OCI-LY7 (cell line): Measurements from ENCODE around the gene ASB15. TPM values are rescaled to one million over a fixed set of nuclear protein-coding genes. Genes with fewer than 3 reads are reported as not detected.

Source experiments
- BruUV-seq: library from RNA; stranded (reverse); fragments of 400-500 nt; replicated peaks from 2 replicates; lab custom pipeline; 2021; lab: Mats Ljungman, UMichigan
- CTCF ChIA-PET: fragments of 300-600 bp; sonication (Branson Sonifier 250); formaldehyde crosslinking; loops from one replicate; lab custom pipeline; 2022; ENCODE audit warnings: antibody characterized with exemption; ENCODE audit not compliant: unreplicated experiment; lab: Charles Lee
- POLR2A ChIA-PET: fragments of 300-600 bp; sonication (Branson Sonifier 250); formaldehyde crosslinking; loops from one replicate; lab custom pipeline; 2022; ENCODE audit warnings: antibody characterized with exemption; lab: Charles Lee
- DNase-seq: peaks from one replicate; pipeline ENCODE4 v3.0.0-alpha.2; 2015; ENCODE audit warnings: low spot score
- H2AFZ ChIP-seq: fragments of 200-600 bp; sonication (generic), shearing (Covaris generic); 2 replicates; pipeline ENCODE4 v1.6.1; 2014; ENCODE audit warnings: mild to moderate bottlenecking, antibody characterized with exemption, low read length, moderate library complexity
- H3K27ac ChIP-seq: fragments of 200-600 bp; sonication (generic); 2 replicates; pipeline ENCODE4 v1.5.1; 2014; ENCODE audit warnings: mixed run types, low read depth, mild to moderate bottlenecking, moderate library complexity, low read length, inconsistent platforms; ENCODE audit not compliant: poor library complexity, severe bottlenecking
- H3K36me3 ChIP-seq: fragments of 200-600 bp; sonication (generic); 2 replicates; pipeline ENCODE4 v1.6.1; 2014; ENCODE audit warnings: mild to moderate bottlenecking, antibody characterized with exemption, low read length, moderate library complexity, mixed read lengths; ENCODE audit not compliant: insufficient read depth
- H3K4me1 ChIP-seq: fragments of 200-600 bp; sonication (generic); 2 replicates; pipeline ENCODE4 v1.5.1; 2014; ENCODE audit warnings: mild to moderate bottlenecking, low read length; ENCODE audit not compliant: insufficient read depth, poor library complexity, severe bottlenecking
- H3K4me2 ChIP-seq: fragments of 200-600 bp; sonication (generic); 2 replicates; pipeline ENCODE4 v1.6.1; 2014; ENCODE audit warnings: mild to moderate bottlenecking, low read length
- H3K4me3 ChIP-seq: fragments of 200-600 bp; sonication (generic); 2 replicates; pipeline ENCODE4 v1.5.1; 2014; ENCODE audit warnings: mild to moderate bottlenecking, low read depth, low read length; ENCODE audit not compliant: poor library complexity, severe bottlenecking
- H3K79me2 ChIP-seq: fragments of 200-600 bp; sonication (generic); 2 replicates; pipeline ENCODE4 v1.6.1; 2016; ENCODE audit warnings: low read depth, mild to moderate bottlenecking, low read length, moderate library complexity, mixed read lengths; ENCODE audit not compliant: insufficient read depth
- H3K9me2 ChIP-seq: fragments of 200-600 bp; sonication (generic); 2 replicates; pipeline ENCODE4 v1.6.1; 2016; ENCODE audit warnings: mild to moderate bottlenecking, low read length, mixed read lengths; ENCODE audit not compliant: insufficient read depth
- H3K9me3 ChIP-seq: fragments of 200-600 bp; sonication (generic); 2 replicates; pipeline ENCODE4 v1.6.1; 2014; ENCODE audit warnings: mild to moderate bottlenecking, mixed run types, low read length, mixed read lengths
- H4K20me1 ChIP-seq: fragments of 200-600 bp; sonication (generic); 2 replicates; pipeline ENCODE4 v1.6.1; 2014; ENCODE audit warnings: mild to moderate bottlenecking, antibody characterized with exemption, low read length, moderate library complexity, mixed read lengths; ENCODE audit not compliant: insufficient read depth
- EZH2phosphoT487 ChIP-seq: fragments of 200-600 bp; sonication (generic); IDR thresholded peaks from 2 replicates; pipeline ENCODE4 v1.6.1; 2018; ENCODE audit warnings: low read depth, borderline replicate concordance, mild to moderate bottlenecking, mixed run types, antibody characterized with exemption, low read length, moderate library complexity, mixed read lengths
- intact Hi-C: fragments of 100-400 bp; cut with micrococcal nuclease; formaldehyde crosslinking; loops from one replicate; pipeline ENCODE4 v1.10.0; 2022; ENCODE audit not compliant: unreplicated experiment
- total RNA-seq, 2 experiments: library from RNA; depleted of rRNA in 1 of 2; stranded (reverse); fragments of >200 nt in 1 of 2; shearing (Covaris generic) in 1 of 2; gene quantifications; 2 replicates each; pipeline ENCODE4 v1.2.3, GENCODE V29; 2014 to 2022
- TF ChIP-seq, protein P1 (sequence below): fragments of 200-600 bp; sonication (generic); conservative IDR thresholded peaks from 2 replicates; pipeline ENCODE4 v1.5.1; 2014; ENCODE audit warnings: mild to moderate bottlenecking, antibody characterized with exemption, low read length, moderate library complexity, mixed read lengths

Gene ASB15
- total RNA-seq, 2 experiments from 2014 or later, result not detected

DNA sequence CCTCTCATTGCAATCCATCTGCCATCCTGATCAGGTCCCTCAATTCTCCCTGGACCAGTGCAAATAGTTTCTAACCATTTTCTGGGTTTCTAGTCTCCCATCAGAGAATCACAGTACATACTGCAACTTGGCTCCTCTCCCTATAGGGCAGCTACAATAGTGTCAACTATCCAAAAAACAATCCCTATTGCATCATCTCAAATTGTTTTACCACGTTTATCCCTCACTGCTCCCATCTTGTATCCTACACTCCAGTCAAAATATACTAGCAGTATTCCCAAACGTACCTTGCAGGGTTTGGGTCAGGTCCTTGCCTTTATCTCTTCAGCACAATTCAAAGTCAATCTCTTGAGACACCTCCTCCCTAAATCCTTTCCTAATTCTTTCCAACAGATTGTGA is 23.6 kb downstream of the ASB15 start:
- H2AFZ ChIP-seq, result no peak overlapping the region
- BruUV-seq, result no TSS peak
- no peak overlapping the region for H3K4me2 ChIP-seq
- intact Hi-C loops, result no loop called here
- H3K9me2 ChIP-seq, result no peaks in the 10 kb centered on the region
- no peaks in the 10 kb centered on the region for H3K4me1 ChIP-seq
- TF ChIP-seq, protein P1, sequence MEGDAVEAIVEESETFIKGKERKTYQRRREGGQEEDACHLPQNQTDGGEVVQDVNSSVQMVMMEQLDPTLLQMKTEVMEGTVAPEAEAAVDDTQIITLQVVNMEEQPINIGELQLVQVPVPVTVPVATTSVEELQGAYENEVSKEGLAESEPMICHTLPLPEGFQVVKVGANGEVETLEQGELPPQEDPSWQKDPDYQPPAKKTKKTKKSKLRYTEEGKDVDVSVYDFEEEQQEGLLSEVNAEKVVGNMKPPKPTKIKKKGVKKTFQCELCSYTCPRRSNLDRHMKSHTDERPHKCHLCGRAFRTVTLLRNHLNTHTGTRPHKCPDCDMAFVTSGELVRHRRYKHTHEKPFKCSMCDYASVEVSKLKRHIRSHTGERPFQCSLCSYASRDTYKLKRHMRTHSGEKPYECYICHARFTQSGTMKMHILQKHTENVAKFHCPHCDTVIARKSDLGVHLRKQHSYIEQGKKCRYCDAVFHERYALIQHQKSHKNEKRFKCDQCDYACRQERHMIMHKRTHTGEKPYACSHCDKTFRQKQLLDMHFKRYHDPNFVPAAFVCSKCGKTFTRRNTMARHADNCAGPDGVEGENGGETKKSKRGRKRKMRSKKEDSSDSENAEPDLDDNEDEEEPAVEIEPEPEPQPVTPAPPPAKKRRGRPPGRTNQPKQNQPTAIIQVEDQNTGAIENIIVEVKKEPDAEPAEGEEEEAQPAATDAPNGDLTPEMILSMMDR, result no peak
- no peak for TF ChIP-seq EZH2phosphoT487
- no peak overlapping the region for H3K4me3 ChIP-seq
- no peaks in the 10 kb centered on the region for H3K79me2 ChIP-seq
- H3K27ac ChIP-seq, result no peak overlapping the region
- no peaks in the 10 kb centered on the region for H3K36me3 ChIP-seq
- DNase-seq, result no peak
- H3K9me3 ChIP-seq, result no peaks in the 10 kb centered on the region
- ChIA-PET CTCF (no interaction called here), POLR2A (interaction anchor here (1.3 to 1.6 kb wide), 3 partner anchors 11 to 110 kb away, joined by 3 to 12 read pairs (median 3); no protein-coding TSS in a partner anchor)
- H4K20me1 ChIP-seq, result no peaks in the 10 kb centered on the region

DNA sequence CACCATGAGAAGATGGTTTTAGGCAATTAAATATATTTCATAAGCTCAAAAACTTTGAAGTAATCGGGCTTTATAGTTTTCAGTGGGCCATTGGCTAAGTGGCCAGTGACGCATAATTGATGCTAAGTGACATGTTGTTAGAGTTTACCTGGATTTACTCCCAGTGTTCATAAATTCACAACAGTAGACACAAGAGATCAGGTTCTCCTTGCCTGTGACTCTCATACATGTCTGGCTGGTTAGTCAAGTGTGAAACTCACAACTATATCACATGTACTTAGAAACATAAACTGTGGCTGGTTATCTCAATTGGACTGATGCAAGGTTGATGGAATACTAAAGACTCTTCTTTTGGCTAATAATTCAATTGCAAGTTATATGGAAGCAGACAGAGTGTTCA is 26.2 kb downstream of the ASB15 start:
- Histone ChIP-seq H3K27ac (no peak overlapping the region), H3K36me3 (no peaks in the 10 kb centered on the region), H4K20me1 (no peaks in the 10 kb centered on the region), H3K4me1 (no peaks in the 10 kb centered on the region), H3K4me3 (no peak overlapping the region), H2AFZ (no peak overlapping the region), H3K9me2 (no peaks in the 10 kb centered on the region), H3K79me2 (no peaks in the 10 kb centered on the region), H3K9me3 (no peaks in the 10 kb centered on the region), H3K4me2 (no peak overlapping the region)
- no peak for DNase-seq
- CTCF ChIA-PET, result no interaction called here
- intact Hi-C loops, result no loop called here
- BruUV-seq, result no TSS peak
- POLR2A ChIA-PET, result no interaction called here
- TF ChIP-seq, protein P1, result no peak

DNA sequence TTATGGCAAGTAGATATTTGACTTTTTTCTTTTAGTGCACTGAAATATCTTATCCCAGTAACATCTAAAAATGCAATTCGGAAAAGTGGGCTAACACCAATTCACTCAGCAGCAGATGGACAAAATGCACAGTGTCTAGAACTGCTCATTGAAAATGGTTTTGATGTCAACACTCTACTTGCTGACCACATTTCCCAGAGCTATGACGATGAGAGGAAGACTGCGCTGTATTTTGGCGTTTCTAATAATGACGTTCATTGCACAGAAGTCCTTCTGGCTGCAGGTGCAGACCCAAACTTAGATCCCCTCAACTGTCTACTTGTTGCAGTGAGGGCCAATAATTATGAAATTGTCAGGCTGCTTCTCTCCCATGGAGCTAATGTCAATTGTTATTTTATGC is 27.2 kb downstream of the ASB15 start:
- ChIA-PET CTCF (no interaction called here), POLR2A (no interaction called here)
- DNase-seq, result no peak
- Histone ChIP-seq H3K9me2 (no peaks in the 10 kb centered on the region), H4K20me1 (no peaks in the 10 kb centered on the region), H3K9me3 (no peaks in the 10 kb centered on the region), H3K36me3 (no peaks in the 10 kb centered on the region), H2AFZ (no peak overlapping the region), H3K4me1 (no peaks in the 10 kb centered on the region), H3K27ac (no peak overlapping the region), H3K79me2 (no peaks in the 10 kb centered on the region), H3K4me3 (no peak overlapping the region), H3K4me2 (no peak overlapping the region)
- TF ChIP-seq, protein P1, result no peak
- TF ChIP-seq EZH2phosphoT487, result no peak
- intact Hi-C loops, result no loop called here
- no TSS peak for BruUV-seq
